GM19324 (cell line): ENCODE measurements around the gene SCAF1.
"Not testable (repeated sequence)": the region's sequence is repeated elsewhere in the genome, so short reads cannot be mapped to it uniquely, and the experiment has no call there.

Experiments
- ATAC-seq: cut with Tn5 transposase; IDR thresholded peaks from one replicate; pipeline ENCODE4 v1.9.1; 2021; ENCODE audit warnings: mild to moderate bottlenecking, moderate library complexity; ENCODE audit not compliant: unreplicated experiment, low FRiP score

The SCAF1 gene

DNA sequence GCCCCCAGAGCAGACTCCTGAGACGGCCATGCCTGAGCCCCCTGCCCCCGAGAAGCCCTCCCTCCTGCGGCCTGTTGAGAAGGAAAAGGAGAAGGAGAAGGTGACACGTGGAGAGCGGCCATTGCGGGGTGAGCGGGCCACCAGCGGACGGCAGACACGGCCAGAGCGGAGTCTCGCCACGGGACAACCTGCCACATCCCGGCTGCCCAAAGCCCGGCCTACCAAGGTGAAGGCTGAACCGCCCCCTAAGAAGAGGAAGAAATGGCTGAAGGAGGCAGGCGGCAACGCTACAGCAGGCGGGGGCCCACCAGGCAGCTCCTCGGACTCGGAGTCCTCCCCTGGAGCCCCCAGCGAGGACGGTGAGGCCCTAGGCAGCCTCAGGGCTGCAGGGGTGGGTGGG, 26.1 kb upstream of the SCAF1 start:
- ATAC-seq = no peak

DNA sequence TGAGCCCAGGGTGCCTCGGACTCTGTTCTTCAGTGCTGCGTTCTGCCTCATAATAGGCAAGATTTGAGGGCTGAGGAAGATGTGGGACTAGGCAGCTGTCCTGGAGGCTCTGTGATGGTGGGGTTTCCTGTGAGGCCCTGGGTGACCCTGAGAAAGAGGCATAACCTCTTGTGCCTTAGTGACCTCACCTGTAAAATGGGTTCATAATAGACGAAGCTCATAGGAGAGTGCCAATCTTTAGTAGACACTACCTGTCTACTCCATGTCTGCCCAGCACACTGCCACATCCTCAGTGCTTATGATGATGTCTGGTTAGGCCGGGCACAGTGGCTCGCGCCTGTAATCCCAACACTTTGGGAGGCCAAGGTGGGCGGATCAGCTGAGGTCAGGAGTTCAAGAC, 25.5 kb upstream of the SCAF1 start:
- ATAC-seq = no peak

DNA sequence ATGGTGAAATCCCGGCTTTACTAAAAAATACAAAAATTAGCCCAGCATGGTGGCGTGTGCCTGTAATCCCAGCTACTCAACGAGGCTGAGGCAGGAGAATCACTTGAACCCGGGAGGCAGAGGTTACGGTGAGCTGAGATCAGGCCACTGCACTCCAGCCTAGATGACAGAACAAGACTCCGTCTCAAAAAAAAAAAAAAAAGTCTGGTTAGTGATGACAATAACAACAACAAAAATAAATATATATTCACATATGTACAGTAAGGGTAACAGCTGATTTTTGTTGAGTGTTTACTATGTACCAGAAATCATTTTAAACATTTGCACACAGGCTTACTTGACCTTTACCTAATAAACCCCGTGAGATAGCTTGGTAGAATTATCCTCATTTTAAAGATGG, 25.1 kb upstream of the SCAF1 start:
- ATAC-seq = no peak

DNA sequence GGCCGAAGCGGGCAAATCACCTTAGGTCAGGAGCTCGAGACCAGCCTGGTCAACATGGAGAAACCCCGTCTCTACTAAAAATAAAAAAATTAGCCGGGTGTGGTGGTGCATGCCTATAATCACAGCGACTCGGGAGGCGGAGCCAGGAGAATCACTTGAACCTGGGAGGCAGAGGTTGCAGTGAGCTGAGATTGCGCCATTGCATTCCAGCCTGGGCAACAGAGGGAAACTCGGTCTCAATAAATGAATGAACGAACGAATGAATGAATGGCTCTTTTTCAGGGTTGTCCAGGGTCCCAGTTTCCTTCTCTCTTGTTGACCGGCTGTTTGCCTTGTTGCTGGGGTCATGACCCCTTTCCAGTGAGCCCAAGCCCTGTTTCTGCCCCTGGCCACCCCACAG, 24.1 kb upstream of the SCAF1 start:
- not testable (repeated sequence) for ATAC-seq

DNA sequence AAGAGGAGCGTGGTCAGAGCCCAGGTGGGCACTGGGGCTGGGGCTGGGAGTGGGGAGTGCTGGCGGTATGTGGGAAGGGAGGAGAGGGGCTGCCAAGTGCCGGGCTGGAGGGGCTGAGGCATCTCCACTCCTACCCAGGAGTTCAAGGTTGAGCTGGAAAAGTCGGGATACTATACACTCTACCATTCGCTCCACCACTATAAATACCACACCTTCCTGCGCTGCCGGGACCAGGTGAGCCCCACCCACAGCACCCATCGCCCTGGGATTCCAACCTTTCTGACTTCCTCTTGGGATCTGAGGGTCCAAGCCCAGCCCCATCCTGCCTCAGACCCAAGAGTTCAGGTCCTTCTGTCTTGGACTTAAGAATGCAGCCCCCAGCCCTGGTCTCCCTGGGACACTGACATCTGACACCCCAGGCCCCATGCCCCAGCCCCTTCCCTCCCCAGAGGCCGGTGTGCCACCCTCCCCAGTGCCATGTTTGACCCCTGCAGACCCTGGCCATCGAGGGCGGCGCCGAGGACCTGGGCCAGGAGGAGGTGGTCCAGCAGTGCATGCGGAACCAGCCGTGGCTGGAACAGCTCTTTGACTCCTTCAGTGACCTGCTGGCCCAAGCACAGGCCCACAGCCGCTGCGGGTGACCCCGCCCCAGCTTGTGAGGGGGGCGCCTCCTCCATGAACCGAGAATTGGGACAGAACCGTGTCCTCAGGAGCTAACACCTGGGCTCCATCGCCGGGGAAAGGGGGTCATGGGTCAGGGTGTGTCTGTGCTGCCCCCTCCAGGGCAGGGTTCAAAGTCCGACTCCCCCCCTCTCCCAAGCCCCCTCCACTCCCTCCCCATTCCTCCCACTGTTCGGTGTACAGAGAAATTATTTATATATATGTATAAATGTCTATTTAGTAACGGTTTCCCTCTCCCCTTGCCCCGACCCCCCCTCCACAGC, 16.8 kb upstream of the SCAF1 start:
- ATAC-seq = no peak

- no peak for ATAC-seq
Measured at GRCh38 chr19:49626226-49626625, 15.8 kb upstream of the SCAF1 start.

DNA sequence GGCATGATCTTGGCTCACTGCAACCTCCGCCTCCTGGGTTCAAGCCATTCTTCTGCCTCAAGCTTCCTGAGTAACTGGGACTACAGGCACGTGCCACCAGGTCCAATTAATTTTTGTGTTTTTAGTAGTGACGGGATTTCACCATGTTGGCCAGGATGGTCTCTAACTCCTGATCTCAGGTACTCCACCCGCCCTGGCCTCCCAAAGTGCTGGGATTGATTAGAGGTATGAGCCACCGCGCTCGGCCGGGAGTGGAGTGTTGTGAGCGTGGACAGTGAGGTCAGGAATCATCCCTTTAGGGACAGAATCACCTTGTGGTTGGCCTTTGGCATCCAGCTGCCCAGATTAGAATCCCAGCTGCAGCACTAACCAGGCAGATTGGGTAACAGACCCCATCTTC, 12.3 kb upstream of the SCAF1 start:
- ATAC-seq = no peak

DNA sequence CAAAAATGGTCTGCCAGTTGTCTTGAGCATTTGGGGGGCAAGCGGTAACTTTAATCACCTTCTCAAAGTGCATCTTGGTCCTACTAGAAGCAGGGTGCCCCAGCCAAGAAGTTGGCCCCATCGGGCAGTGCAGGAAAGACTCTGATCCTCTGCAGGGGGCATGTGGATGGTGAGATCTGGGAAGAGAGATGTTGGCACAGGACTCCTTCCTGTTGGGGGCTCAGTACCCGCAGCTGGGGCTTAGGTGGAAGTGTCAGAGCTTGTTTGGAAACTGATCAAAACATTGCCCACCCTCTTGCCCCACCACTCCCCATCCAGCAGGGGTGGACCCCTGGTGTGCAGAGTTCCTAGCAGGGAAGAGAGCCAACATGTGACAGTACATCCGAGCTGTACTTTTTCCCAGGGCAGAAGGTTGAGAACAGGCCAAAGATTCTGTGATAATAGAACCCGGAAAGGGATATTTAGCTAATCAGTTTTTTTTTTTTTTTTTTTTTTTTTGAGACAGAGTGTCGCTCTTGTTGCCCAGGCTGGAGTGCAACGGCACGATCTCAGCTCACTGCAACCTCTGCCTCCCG, 10.9 kb upstream of the SCAF1 start:
- no peak for ATAC-seq

DNA sequence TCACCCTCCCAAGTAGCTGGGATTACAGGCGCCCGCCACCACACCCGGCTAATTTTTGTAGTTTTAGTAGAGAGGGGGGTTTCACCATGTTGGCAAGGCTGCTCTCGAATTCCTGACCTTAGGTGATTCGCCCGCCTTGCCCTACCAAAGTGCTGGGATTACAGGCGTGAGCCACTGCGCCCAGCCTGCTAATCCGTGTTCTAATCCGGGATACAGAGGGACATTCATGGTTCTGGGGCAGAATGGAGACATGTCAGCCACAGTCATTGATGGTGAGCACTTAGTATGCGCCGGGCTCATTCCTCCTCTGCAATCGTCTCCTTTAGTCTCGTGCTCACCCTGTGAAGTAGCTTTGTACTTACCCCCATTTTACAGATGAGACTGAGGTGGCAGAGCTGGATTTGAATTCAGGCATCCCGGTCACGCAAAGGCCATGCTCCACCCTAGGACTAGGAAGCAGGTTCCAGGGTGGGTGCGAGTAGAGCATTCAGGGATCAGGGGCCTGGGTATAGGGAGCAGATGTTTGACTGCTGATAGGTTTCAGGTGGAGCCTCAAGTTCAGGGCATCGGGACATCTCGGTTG, 10.3 kb upstream of the SCAF1 start:
- no peak for ATAC-seq

DNA sequence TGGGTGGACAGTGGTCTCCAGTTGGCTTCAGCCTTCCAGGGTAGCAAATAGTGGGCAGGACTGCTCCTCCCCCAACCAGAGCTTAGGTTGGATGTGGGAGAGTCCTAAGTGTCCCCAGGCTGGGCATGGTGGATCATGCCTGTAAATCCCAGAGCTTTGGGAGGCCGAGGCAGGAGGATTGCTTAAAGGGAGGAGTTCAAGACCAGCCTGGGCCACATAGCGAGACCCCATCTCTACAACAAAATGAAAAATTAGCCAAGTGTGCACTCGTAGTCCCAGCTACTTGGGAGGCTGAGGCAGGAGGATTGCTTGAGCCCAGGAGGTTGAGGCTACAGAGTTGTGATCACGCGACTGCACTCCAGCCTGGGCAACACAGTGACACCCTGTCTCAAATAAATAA, 9.4 kb upstream of the SCAF1 start:
- no peak for ATAC-seq

GRCh38 chr19:49633273-49633672, 8.7 kb upstream of the SCAF1 start:
- ATAC-seq = not testable (repeated sequence)

DNA sequence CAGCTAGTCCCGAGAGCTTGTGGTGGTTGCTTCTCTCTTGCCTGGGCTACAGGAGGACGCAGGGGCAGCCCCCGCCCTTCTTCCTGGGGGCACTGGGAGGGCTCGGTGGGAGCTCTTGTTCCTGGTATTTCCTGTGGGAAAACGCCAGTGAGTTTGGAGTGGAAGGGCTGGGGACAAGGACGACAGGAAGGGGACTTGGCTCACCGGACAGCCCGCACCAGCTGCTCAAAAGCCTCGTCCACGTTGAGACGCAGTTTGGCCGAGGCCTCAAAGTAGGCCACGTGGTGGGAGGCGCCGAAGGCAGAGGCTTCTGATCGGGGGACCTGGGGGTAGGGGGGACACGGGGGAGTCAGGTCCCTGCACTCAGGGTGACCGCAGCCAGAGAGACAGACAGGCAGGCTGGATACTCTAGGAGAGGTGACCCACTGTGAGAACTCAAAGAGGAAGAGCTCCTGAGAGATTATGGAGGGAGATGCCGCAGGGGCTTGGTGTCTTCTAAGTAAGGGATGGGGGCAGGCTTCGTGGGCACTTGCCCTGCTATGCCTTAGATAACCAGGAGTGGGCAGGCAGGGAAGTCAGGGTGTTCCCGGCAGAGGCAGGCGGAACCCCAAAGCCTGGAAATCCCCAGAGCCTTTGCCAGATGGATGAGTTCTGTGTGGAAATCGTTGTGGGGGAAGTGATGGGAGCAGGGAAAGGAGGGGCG, 6.3 kb upstream of the SCAF1 start:
- no peak for ATAC-seq

GRCh38 chr19:49636233-49636932, 5.6 kb upstream of the SCAF1 start:
- no peak for ATAC-seq

- ATAC-seq = no peak
Measured at GRCh38 chr19:49637821-49638738, 3.9 kb upstream of the SCAF1 start.

DNA sequence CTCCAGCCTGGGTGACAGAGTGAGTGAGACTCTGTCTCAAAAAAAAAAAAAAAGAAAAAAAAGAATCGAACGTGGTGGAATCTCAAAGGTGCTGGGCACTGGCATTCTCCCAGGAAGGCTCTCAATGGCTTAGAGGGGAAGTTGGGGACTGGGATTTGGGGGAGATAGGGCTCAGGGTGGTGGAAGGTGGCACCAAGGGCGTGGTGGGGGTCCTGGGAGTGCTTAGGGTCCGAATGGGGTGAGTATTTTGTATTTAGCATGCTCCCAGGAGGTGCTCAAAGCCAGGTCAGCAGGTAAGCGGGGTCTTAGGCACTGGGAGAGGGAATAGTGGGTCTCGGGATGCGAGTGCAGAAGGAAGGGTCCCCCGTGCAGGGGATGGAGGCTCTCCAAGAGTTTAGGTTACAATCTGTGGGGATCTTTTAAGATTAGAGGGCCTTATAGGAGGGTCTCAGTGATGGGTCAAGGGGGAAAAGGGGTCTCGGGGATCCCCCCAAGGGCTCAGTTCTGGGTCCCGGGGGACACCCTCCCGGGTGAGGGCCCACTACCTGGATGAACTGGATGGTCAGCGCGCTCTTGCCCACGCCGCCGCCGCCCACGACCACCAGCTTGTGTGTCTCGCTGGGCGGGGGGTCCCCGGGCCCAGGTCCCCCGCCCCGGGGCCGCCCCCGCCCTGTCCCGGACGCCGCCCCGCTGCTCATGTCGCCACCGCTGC, 2.5 kb upstream of the SCAF1 start:
- ATAC-seq = no peak

- ATAC-seq = peak; percentile 59
Measured at GRCh38 chr19:49640113-49640898, 1.7 kb upstream of the SCAF1 start, which contains the start of gene RRAS. Gene RRAS, minus strand, starts transcription at chr19:49640143. Its CDS starts 45 bp downstream, at chr19:49640098.

GRCh38 chr19:49642492-49643035, 555 bp downstream of the SCAF1 start:
- ATAC-seq = no peak

GRCh38 chr19:49643466-49643865, 1.5 kb downstream of the SCAF1 start:
- ATAC-seq = no peak
